Activated CD4-positive, alpha-beta T cell treated with anti-CD3 and anti-CD28 coated beads for 36 hours (primary cell): ENCODE results near the gene TNFRSF11A. TPM values are rescaled to one million over a fixed set of nuclear protein-coding genes. Genes with fewer than 3 reads are reported as not detected.

Experiments used
- ATAC-seq: fragments of 200-7000 bp; cut with Tn5 transposase; one replicate; pipeline ENCODE4 v1.10.0; 2021; ENCODE audit warnings: mild to moderate bottlenecking, moderate library complexity
- CTCF ChIA-PET: fragments of 350-600 bp; sonication (Branson Sonifier 250); formaldehyde crosslinking; loops from one replicate; lab custom pipeline; 2021; ENCODE audit warnings: antibody characterized with exemption; lab: Charles Lee
- POLR2A ChIA-PET: fragments of 350-600 bp; sonication (Branson Sonifier 250); formaldehyde crosslinking; loops from one replicate; lab custom pipeline; 2021; ENCODE audit warnings: antibody characterized with exemption, inconsistent platforms; lab: Charles Lee
- DNase-seq: peaks from one replicate; pipeline ENCODE4 v3.0.0-alpha.2; 2020
- H3K27ac Mint-ChIP-seq: one replicate; pipeline ENCODE4 v1.8.0; 2021; ENCODE audit warnings: mixed read lengths
- H3K27me3 Mint-ChIP-seq: one replicate; pipeline ENCODE4 v1.8.0; 2021; ENCODE audit warnings: mixed read lengths
- H3K36me3 Mint-ChIP-seq: one replicate; pipeline ENCODE4 v1.8.0; 2021; ENCODE audit warnings: low read depth, mixed read lengths
- H3K4me1 Mint-ChIP-seq: one replicate; pipeline ENCODE4 v1.8.0; 2021; ENCODE audit warnings: mixed read lengths
- H3K4me3 Mint-ChIP-seq: one replicate; pipeline ENCODE4 v1.8.0; 2021; ENCODE audit warnings: mild to moderate bottlenecking, moderate library complexity, mixed read lengths
- H3K9me3 Mint-ChIP-seq: one replicate; pipeline ENCODE4 v1.8.0; 2021; ENCODE audit warnings: low read depth, mixed read lengths
- intact Hi-C, 2 experiments: fragments of 100-400 bp; cut with DNase I in 1 of 2; cut with micrococcal nuclease in 1 of 2; formaldehyde crosslinking; loops; one replicate each; pipeline versions ENCODE4 v1.14.2 to v1.15.1; 2022 to 2024; cut with DNase I, micrococcal nuclease
- total RNA-seq, 2 experiments: library from RNA; stranded (reverse); gene quantifications; one replicate each; pipeline ENCODE4 v1.2.3, GENCODE V29; 2021

The TNFRSF11A gene
- total RNA-seq, 2 experiments from 2014 or later, result 6.9 to 9.3 TPM

DNA sequence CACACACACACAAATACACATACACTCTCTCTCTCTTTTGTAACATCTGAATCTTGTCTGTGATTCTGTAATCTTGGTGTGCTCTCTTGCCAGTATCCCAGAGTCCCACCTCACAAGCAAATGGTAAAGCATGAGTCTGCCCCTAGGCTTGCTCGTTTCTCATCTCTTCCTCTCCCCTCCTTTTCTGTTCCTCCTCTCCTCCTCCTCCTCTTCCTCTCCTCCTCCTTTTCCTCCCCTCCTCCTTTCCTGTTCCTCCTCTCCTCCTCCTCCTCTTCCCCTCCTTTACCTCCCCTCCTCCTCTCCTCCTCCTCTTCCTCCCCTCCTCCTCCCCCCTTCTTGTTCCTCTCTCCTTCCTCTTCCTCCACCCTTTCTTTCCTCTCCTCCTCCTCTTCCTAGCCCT is 59.0 kb downstream of the TNFRSF11A start:
- intact Hi-C loops, result no loop called here
- Mint-ChIP-seq H3K36me3 (no peaks in the 10 kb centered on the region), H3K27me3 (no peaks in the 10 kb centered on the region), H3K27ac (no peak overlapping the region), H3K4me1 (no peaks in the 10 kb centered on the region), H3K9me3 (peaks cover 3% of the 10 kb centered on the region), H3K4me3 (no peak overlapping the region)
- ATAC-seq (no peak), DNase-seq (no peak)
- ChIA-PET CTCF (no interaction called here), POLR2A (no interaction called here)

DNA sequence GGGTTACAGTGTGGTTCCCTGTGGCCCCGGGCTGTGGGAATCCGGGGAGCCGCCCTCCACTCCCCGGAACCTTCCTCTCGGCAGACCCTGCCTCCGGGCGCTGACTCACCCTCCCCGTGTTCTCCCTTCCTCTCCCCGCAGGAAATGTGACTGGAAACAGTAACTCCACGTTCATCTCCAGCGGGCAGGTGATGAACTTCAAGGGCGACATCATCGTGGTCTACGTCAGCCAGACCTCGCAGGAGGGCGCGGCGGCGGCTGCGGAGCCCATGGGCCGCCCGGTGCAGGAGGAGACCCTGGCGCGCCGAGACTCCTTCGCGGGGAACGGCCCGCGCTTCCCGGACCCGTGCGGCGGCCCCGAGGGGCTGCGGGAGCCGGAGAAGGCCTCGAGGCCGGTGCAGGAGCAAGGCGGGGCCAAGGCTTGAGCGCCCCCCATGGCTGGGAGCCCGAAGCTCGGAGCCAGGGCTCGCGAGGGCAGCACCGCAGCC is 59.5 kb downstream of the TNFRSF11A start:
- intact Hi-C loops, result no loop called here
- no peak for ATAC-seq
- H3K4me3 Mint-ChIP-seq, result no peak overlapping the region
- no peaks in the 10 kb centered on the region for H3K4me1 Mint-ChIP-seq
- CTCF ChIA-PET, result interaction anchor here (0.6 kb wide), 1 partner anchor 1399 kb away, joined by 3 read pairs; no protein-coding TSS in a partner anchor
- POLR2A ChIA-PET, result no interaction called here
- DNase-seq, result no peak
- H3K9me3 Mint-ChIP-seq, result peaks cover 3% of the 10 kb centered on the region
- no peaks in the 10 kb centered on the region for H3K27me3 Mint-ChIP-seq
- H3K36me3 Mint-ChIP-seq, result no peaks in the 10 kb centered on the region
- H3K27ac Mint-ChIP-seq, result no peak overlapping the region

- Mint-ChIP-seq H3K4me1 (no peaks in the 10 kb centered on the region), H3K27me3 (no peaks in the 10 kb centered on the region), H3K27ac (no peak overlapping the region), H3K36me3 (no peaks in the 10 kb centered on the region), H3K9me3 (peaks cover 6% of the 10 kb centered on the region), H3K4me3 (no peak overlapping the region)
- ATAC-seq (no peak), DNase-seq (no peak)
- CTCF ChIA-PET, result no interaction called here
- POLR2A ChIA-PET, result no interaction called here
- intact Hi-C loops, result no loop called here
Observed at GRCh38 chr18:62386091-62386490, 61.0 kb downstream of the TNFRSF11A start.

- no peak overlapping the region for H3K27ac Mint-ChIP-seq
- no peak overlapping the region for H3K4me3 Mint-ChIP-seq
- DNase-seq, result no peak
- ATAC-seq, result no peak
- H3K36me3 Mint-ChIP-seq, result no peaks in the 10 kb centered on the region
- CTCF ChIA-PET, result no interaction called here
- H3K27me3 Mint-ChIP-seq, result no peaks in the 10 kb centered on the region
- H3K9me3 Mint-ChIP-seq, result peaks cover 7% of the 10 kb centered on the region
- no peaks in the 10 kb centered on the region for H3K4me1 Mint-ChIP-seq
- POLR2A ChIA-PET, result no interaction called here
- intact Hi-C loops, result no loop called here
Observed at GRCh38 chr18:62386601-62387000, 61.5 kb downstream of the TNFRSF11A start.

DNA sequence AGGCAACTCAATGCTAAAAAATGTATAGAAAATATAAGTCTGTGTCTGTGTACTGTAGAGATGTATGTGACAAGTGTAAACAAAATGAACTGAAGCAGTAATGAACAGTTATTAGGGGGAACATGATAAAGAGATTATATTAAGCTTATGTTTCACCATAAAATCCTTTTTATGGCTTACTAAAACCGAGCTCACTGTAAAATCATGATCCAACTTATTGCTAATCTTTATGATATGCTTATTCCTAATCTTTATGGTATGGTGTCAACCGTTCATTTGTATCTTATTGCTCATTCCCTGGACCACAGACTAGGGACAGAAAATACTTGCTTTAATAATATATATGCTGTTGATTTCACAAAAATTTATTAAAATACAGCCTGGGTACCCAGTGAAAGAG is 62.1 kb downstream of the TNFRSF11A start:
- ATAC-seq, result no peak
- Mint-ChIP-seq H3K27me3 (no peaks in the 10 kb centered on the region), H3K9me3 (peaks cover 7% of the 10 kb centered on the region), H3K4me3 (no peak overlapping the region), H3K4me1 (no peaks in the 10 kb centered on the region), H3K36me3 (no peaks in the 10 kb centered on the region), H3K27ac (no peak overlapping the region)
- no peak for DNase-seq
- POLR2A ChIA-PET, result no interaction called here
- CTCF ChIA-PET, result interaction anchor here (0.5 to 0.7 kb wide), 2 partner anchors 64 to 328 kb away, joined by 3 read pairs; no protein-coding TSS in a partner anchor
- intact Hi-C loops, result no loop called here

DNA sequence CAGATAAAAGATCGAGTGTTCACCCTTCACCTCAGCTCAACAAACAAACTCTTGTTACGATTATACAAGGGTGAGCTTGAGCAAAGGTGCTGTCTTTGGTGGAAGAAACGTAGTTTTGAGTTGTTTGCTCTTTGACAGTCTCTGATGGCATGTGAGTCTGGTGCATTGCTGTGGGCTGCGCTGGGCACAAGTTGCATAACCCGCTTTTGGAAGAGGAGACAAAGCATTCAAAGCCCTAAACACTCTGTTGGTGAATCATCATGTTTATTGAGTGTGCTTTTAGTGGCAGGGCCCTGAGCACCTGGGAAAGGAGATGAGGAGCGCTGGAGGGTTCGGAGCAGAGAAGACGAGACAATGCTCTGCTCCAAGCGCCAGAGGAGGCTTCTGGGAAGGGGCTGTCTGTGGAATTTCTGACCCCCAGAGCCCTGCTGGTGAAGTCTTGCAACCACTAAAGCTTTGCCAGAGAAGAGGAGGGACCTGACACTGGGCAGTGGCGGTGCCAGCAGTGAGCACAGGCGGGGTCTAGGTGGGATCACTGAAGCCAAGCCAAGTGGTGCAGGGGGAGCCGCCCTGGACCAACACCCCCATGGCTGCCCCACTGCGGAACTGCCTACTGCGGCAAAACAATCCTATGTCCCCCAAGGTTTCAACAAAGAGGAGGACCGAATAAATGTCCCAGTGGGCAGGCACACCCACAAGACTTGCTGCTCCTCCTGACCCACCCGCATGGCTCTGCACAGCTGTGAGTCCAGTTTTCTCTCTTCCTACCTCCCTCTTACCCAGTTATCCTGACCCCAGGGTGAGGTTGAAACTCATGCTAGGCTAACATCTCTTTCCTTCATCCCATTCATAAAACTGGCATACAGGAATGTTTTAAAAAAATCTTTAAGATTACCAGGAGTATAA is 64.0 kb downstream of the TNFRSF11A start:
- DNase-seq (no peak), ATAC-seq (no peak)
- Mint-ChIP-seq H3K4me3 (no peak overlapping the region), H3K27ac (no peak overlapping the region), H3K36me3 (no peaks in the 10 kb centered on the region), H3K27me3 (no peaks in the 10 kb centered on the region), H3K9me3 (peaks cover 4% of the 10 kb centered on the region), H3K4me1 (no peaks in the 10 kb centered on the region)
- CTCF ChIA-PET, result interaction anchor here (0.9 to 1.0 kb wide), 2 partner anchors 32 to 196 kb away, joined by 3 read pairs; no protein-coding TSS in a partner anchor
- intact Hi-C loops, result no loop called here
- POLR2A ChIA-PET, result no interaction called here

- no peaks in the 10 kb centered on the region for H3K36me3 Mint-ChIP-seq
- no peak overlapping the region for H3K4me3 Mint-ChIP-seq
- H3K9me3 Mint-ChIP-seq, result peaks cover 4% of the 10 kb centered on the region
- H3K4me1 Mint-ChIP-seq, result no peaks in the 10 kb centered on the region
- ChIA-PET POLR2A (interaction anchor here (0.6 kb wide), 1 partner anchor 66 kb away, joined by 4 read pairs; no protein-coding TSS in a partner anchor), CTCF (interaction anchor here (0.9 kb wide), 1 partner anchor 195 kb away, joined by 3 read pairs; no protein-coding TSS in a partner anchor)
- no peak overlapping the region for H3K27ac Mint-ChIP-seq
- H3K27me3 Mint-ChIP-seq, result no peaks in the 10 kb centered on the region
- ATAC-seq (peak; percentile 63), DNase-seq (no peak)
- intact Hi-C loops, result no loop called here
Observed at GRCh38 chr18:62389761-62390481, 64.8 kb downstream of the TNFRSF11A start.

- intact Hi-C loops, result no loop called here
Observed at GRCh38 chr18:62394006-62394763, 69.1 kb downstream of the TNFRSF11A start.

GRCh38 chr18:62396381-62396780 is 71.3 kb downstream of the TNFRSF11A start:
- peak overlapping the region; percentile 52 for H3K27ac Mint-ChIP-seq
- no peaks in the 10 kb centered on the region for H3K9me3 Mint-ChIP-seq
- ChIA-PET CTCF (interaction anchor here (1.3 to 1.8 kb wide), 2 partner anchors 24 to 25 kb away, joined by 3 to 9 read pairs; no protein-coding TSS in a partner anchor), POLR2A (no interaction called here)
- intact Hi-C loops, result loop anchor here (1.0 to 5.0 kb wide), 4 partner anchors 24 to 114 kb away; no protein-coding TSS in a partner anchor
- peaks cover 4% of the 10 kb centered on the region for H3K27me3 Mint-ChIP-seq
- H3K4me1 Mint-ChIP-seq, result peaks cover 32% of the 10 kb centered on the region
- no peak overlapping the region for H3K4me3 Mint-ChIP-seq
- DNase-seq (peak; percentile 54), ATAC-seq (peak; percentile 90)
- H3K36me3 Mint-ChIP-seq, result no peaks in the 10 kb centered on the region

More at GRCh38 chr18:62394006-62394763, 69.1 kb downstream of the TNFRSF11A start:
- ATAC-seq (no peak), DNase-seq (no peak)
- H3K4me1 Mint-ChIP-seq, result peaks cover 23% of the 10 kb centered on the region
- no peaks in the 10 kb centered on the region for H3K36me3 Mint-ChIP-seq
- no peaks in the 10 kb centered on the region for H3K27me3 Mint-ChIP-seq
- ChIA-PET POLR2A (no interaction called here), CTCF (interaction anchor here (1.1 kb wide), 1 partner anchor 38 kb away, joined by 3 read pairs; no protein-coding TSS in a partner anchor)
- no peak overlapping the region for H3K27ac Mint-ChIP-seq
- H3K4me3 Mint-ChIP-seq, result no peak overlapping the region
- peaks cover 4% of the 10 kb centered on the region for H3K9me3 Mint-ChIP-seq

DNA sequence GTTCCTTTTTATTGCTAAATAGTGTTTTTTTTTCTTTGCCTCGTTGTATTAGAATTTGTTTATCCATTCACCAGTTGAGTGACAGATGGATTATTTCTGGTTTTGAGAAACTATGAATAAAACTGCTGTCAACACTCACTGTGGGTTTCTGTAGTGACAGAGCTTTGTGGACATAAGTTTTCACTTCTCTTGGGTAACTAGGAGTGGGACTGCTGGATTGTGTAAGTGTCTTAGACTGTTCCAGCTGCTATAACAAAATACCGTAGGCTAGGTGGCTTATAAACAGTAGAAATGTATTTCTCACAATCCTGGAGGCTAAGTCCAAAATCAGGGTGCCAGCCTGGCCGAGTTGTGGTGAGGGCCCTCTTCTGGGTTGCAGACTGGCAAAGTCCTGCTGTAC is 71.9 kb downstream of the TNFRSF11A start:
- intact Hi-C loops, result loop anchor here (1.0 to 5.0 kb wide), 4 partner anchors 23 to 115 kb away; no protein-coding TSS in a partner anchor
- Mint-ChIP-seq H3K9me3 (no peaks in the 10 kb centered on the region), H3K4me1 (peaks cover 32% of the 10 kb centered on the region), H3K36me3 (no peaks in the 10 kb centered on the region), H3K27me3 (peaks cover 4% of the 10 kb centered on the region), H3K4me3 (no peak overlapping the region), H3K27ac (peak overlapping the region; percentile 52)
- DNase-seq, result no peak
- no peak for ATAC-seq
- ChIA-PET POLR2A (interaction anchor here (0.7 kb wide), 1 partner anchor 23 kb away, joined by 3 read pairs; no protein-coding TSS in a partner anchor), CTCF (interaction anchor here (1.8 kb wide), 1 partner anchor 24 kb away, joined by 9 read pairs; no protein-coding TSS in a partner anchor)
